A549 (cell line): ENCODE measurements around the gene PPP3CB. TPM values are rescaled to one million over a fixed set of nuclear protein-coding genes. Genes with fewer than 3 reads are reported as not detected.

Source experiments
- ATAC-seq, 2 experiments: fragments of 200-7000 bp in 1 of 2; fragments of >200 bp in 1 of 2; cut with Nextera tagmentation in 1 of 2; cut with Tn5 transposase in 1 of 2; 3 replicates each; pipeline versions ENCODE4 v1.8.0 to v1.9.1; 2018 to 2020; ENCODE audit warnings: mild to moderate bottlenecking in 1 of 2, moderate library complexity in 1 of 2
- CTCF ChIA-PET: fragments of 300-600 bp; sonication (Branson Sonifier 250); formaldehyde crosslinking; extraction: SDS; loops from one replicate; lab custom pipeline; 2021; ENCODE audit warnings: antibody characterized with exemption, inconsistent platforms; lab: Yijun Ruan, JAX
- POLR2A ChIA-PET: fragments of 350-600 bp; formaldehyde crosslinking; extraction: SDS; loops from one replicate; lab custom pipeline; 2021; ENCODE audit warnings: antibody characterized with exemption, inconsistent platforms; lab: Yijun Ruan, JAX
- DNase-seq, 2 experiments: peaks; one replicate each; pipeline versions ENCODE4 v3.0.0 to v3.0.0-alpha.2; 2011 to 2016; ENCODE audit warnings: low read depth in 1 of 2, low spot score in 1 of 2
- FAIRE-seq: peaks from 2 replicates; lab custom pipeline; 2011; peaks lifted over from hg19 to GRCh38; lab: Jason Lieb, UNC
- H3K27ac ChIP-seq, 2 experiments: fragments of >200 bp; sonication (Bioruptor Twin); formaldehyde crosslinking; 3 replicates each; pipeline ENCODE4 v1.5.1; 2016 to 2017
- H3K4me1 ChIP-seq: fragments of >200 bp; sonication (Bioruptor Twin); formaldehyde crosslinking; 3 replicates; pipeline ENCODE4 v1.6.1; 2016
- H3K4me2 ChIP-seq: fragments of >200 bp; sonication (Bioruptor Twin); formaldehyde crosslinking; 3 replicates; pipeline ENCODE4 v1.6.1; 2016
- H3K4me3 ChIP-seq: fragments of >200 bp; sonication (Bioruptor Twin); formaldehyde crosslinking; 3 replicates; pipeline ENCODE4 v1.5.1; 2016
- H3K9me3 ChIP-seq: fragments of >200 bp; sonication (Bioruptor Twin); formaldehyde crosslinking; 3 replicates; pipeline ENCODE4 v1.6.1; 2016
- ATOH8 ChIP-seq: fragments of 250-450 bp; sonication (Bioruptor Pico); IDR thresholded peaks from 2 replicates; pipeline ENCODE4 v1.5.0; 2020; ENCODE audit warnings: low read depth, mild to moderate bottlenecking, moderate library complexity
- BCL3 ChIP-seq: fragments of >200 bp; sonication (Bioruptor Twin); formaldehyde crosslinking; IDR thresholded peaks from 3 replicates; pipeline ENCODE4 v1.6.1; 2016
- BHLHE40 ChIP-seq: IDR thresholded peaks from 2 replicates; pipeline ENCODE4 v1.6.1; 2012; ENCODE audit warnings: low read depth, low read length, inconsistent platforms
- CBX2 ChIP-seq: fragments of 200-600 bp; sonication (generic); IDR thresholded peaks from 2 replicates; pipeline ENCODE4 v1.6.1; 2016; ENCODE audit warnings: low read depth, mild to moderate bottlenecking, borderline replicate concordance
- EHF ChIP-seq: fragments of 250-450 bp; sonication (Bioruptor Pico); IDR thresholded peaks from 2 replicates; pipeline ENCODE4 v1.5.0; 2020; ENCODE audit warnings: mild to moderate bottlenecking
- FOSB ChIP-seq: fragments of 250-450 bp; sonication (Bioruptor Pico); IDR thresholded peaks from 2 replicates; pipeline ENCODE4 v1.5.0; 2020; ENCODE audit warnings: mild to moderate bottlenecking, moderate library complexity
- FOXS1 ChIP-seq: fragments of 250-450 bp; sonication (Bioruptor Pico); IDR thresholded peaks from 2 replicates; pipeline ENCODE4 v1.5.0; 2020; ENCODE audit warnings: mild to moderate bottlenecking, moderate library complexity
- GATA3 ChIP-seq: IDR thresholded peaks from 2 replicates; pipeline ENCODE4 v1.6.1; 2012; ENCODE audit warnings: borderline replicate concordance
- HOXB5 ChIP-seq: fragments of 250-450 bp; sonication (Bioruptor Pico); IDR thresholded peaks from 2 replicates; pipeline ENCODE4 v1.5.0; 2020; ENCODE audit warnings: mild to moderate bottlenecking, moderate library complexity
- JUNB ChIP-seq: fragments of >200 bp; sonication (Bioruptor Twin); formaldehyde crosslinking; IDR thresholded peaks from 2 replicates; pipeline ENCODE4 v1.6.1; 2016
- KDM1A ChIP-seq: fragments of 200-600 bp; sonication (generic); IDR thresholded peaks from 2 replicates; pipeline ENCODE4 v1.6.1; 2016; ENCODE audit warnings: low read depth, mild to moderate bottlenecking
- KDM5A ChIP-seq: fragments of 200-600 bp; sonication (generic); IDR thresholded peaks from 2 replicates; pipeline ENCODE4 v1.6.1; 2016; ENCODE audit warnings: antibody characterized with exemption, mild to moderate bottlenecking
- MAFK ChIP-seq: fragments of 450-650 bp; IDR thresholded peaks from 2 replicates; pipeline ENCODE4 v1.6.1; 2014; ENCODE audit not compliant: partially characterized antibody
- MAX ChIP-seq: IDR thresholded peaks from 2 replicates; pipeline ENCODE4 v1.6.1; 2012
- MYC ChIP-seq: IDR thresholded peaks from 2 replicates; pipeline ENCODE4 v1.6.1; 2012; ENCODE audit warnings: mild to moderate bottlenecking, inconsistent platforms, low read length, improper control_type of control experiment, borderline replicate concordance
- NFE2L2 ChIP-seq: fragments of 150-350 bp; conservative IDR thresholded peaks from 2 replicates; pipeline ENCODE4 v1.6.1; 2014; ENCODE audit warnings: low read length
- PHF8 ChIP-seq: fragments of 200-600 bp; sonication (generic); IDR thresholded peaks from 2 replicates; pipeline ENCODE4 v1.6.1; 2016; ENCODE audit warnings: low read depth, mild to moderate bottlenecking, antibody characterized with exemption, moderate library complexity, borderline replicate concordance
- RAD21 ChIP-seq, 2 experiments: fragments of >200 bp in 1 of 2; sonication (Bioruptor Twin) in 1 of 2; formaldehyde crosslinking in 1 of 2; IDR thresholded peaks in 1 of 2; conservative IDR thresholded peaks in 1 of 2; 2 replicates in 1 of 2; 3 replicates in 1 of 2; pipeline ENCODE4 v1.6.1; 2012 to 2018; ENCODE audit warnings: inconsistent platforms in 1 of 2
- RNF2 ChIP-seq: fragments of 200-600 bp; sonication (generic); IDR thresholded peaks from 2 replicates; pipeline ENCODE4 v1.6.1; 2016; ENCODE audit warnings: low read depth, mild to moderate bottlenecking, antibody characterized with exemption, moderate library complexity, borderline replicate concordance
- ZC3H11A ChIP-seq: fragments of 450-650 bp; IDR thresholded peaks from 2 replicates; pipeline ENCODE4 v1.6.1; 2014; ENCODE audit warnings: antibody characterized with exemption, mild to moderate bottlenecking
- ZSCAN20 ChIP-seq: fragments of 250-450 bp; sonication (Bioruptor Pico); IDR thresholded peaks from 2 replicates; pipeline ENCODE4 v1.8.0; 2022; ENCODE audit warnings: mild to moderate bottlenecking, moderate library complexity
- WGBS: methylation state at CpG from one replicate; pipeline ENCODE4 v1.1.6; 2017; ENCODE audit errors: missing lambda C conversion rate; 5-methylcytosine and 5-hydroxymethylcytosine counted together
- polyA plus RNA-seq, 4 experiments: library from polyadenylated mRNA; depleted of rRNA in 3 of 4; stranded (reverse); fragments of >200 nt; fragmentation: RNase III in 1 of 4; extraction: RNeasy Plus Mini Kit Qiagen cat#74134 plus additional on column Dnase treatment in 1 of 4; gene quantifications; 2 replicates in 3 of 4; 3 replicates in 1 of 4; pipeline ENCODE4 v1.2.3, GENCODE V29; 2011 to 2017
- TF ChIP-seq, protein P1 (sequence below): fragments of 200-600 bp; sonication (generic); IDR thresholded peaks from 2 replicates; pipeline ENCODE4 v1.6.1; 2016; ENCODE audit warnings: antibody characterized with exemption, mild to moderate bottlenecking, moderate library complexity
- TF ChIP-seq, protein P2 (sequence below): fragments of >200 bp; sonication (Bioruptor Twin); formaldehyde crosslinking; IDR thresholded peaks from 3 replicates; pipeline ENCODE4 v1.5.1; 2016
- TF ChIP-seq, protein P3 (sequence below): IDR thresholded peaks from 2 replicates; pipeline ENCODE4 v1.6.1; 2012

The PPP3CB gene
- polyA plus RNA-seq, 2 of the 4 experiments (the other 2 are of a cell fraction) = 20.8 to 25.4 TPM

GRCh38 chr10:73405556-73405955 is 90.3 kb downstream of the PPP3CB start (continued):
- TF ChIP-seq FOSB (CRISPR knock-in tag) (no peak), ZC3H11A (no peak), RNF2 (no peak), HOXB5 (CRISPR knock-in tag) (no peak), NFE2L2 (no peak)
- TF ChIP-seq, all 56 proteins: peak for 0

DNA sequence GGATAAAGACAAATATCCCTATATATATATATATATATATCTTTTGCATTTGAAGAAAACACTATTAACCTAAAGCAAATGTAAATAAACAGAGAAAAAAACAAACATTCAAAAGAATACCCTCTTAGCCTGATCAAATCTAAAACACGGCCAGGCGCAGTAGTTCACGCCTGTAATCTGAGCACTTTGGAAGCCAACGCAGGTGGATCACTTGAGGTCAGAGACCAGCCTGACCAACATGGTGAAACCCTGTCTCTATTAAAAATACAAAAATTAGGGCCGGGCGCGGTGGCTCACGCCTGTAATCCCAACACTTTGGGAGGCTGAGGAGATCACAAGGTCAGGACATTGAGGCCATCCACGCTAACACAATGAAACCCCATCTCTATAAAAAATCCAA is 91.1 kb downstream of the PPP3CB start:
- FAIRE-seq = no peak
- 96% methylated on average over 9 of the region's 9 CpGs for WGBS
- Histone ChIP-seq H3K4me1 (peaks cover 17% of the 10 kb centered on the region; the same call in 2 of the 3 replicates), H3K4me2 (no peak overlapping the region), H3K27ac (no peak overlapping the region), H3K9me3 (no peaks in the 10 kb centered on the region), H3K4me3 (no peak overlapping the region)
- no peak for TF ChIP-seq MAX
- TF ChIP-seq, protein P1, sequence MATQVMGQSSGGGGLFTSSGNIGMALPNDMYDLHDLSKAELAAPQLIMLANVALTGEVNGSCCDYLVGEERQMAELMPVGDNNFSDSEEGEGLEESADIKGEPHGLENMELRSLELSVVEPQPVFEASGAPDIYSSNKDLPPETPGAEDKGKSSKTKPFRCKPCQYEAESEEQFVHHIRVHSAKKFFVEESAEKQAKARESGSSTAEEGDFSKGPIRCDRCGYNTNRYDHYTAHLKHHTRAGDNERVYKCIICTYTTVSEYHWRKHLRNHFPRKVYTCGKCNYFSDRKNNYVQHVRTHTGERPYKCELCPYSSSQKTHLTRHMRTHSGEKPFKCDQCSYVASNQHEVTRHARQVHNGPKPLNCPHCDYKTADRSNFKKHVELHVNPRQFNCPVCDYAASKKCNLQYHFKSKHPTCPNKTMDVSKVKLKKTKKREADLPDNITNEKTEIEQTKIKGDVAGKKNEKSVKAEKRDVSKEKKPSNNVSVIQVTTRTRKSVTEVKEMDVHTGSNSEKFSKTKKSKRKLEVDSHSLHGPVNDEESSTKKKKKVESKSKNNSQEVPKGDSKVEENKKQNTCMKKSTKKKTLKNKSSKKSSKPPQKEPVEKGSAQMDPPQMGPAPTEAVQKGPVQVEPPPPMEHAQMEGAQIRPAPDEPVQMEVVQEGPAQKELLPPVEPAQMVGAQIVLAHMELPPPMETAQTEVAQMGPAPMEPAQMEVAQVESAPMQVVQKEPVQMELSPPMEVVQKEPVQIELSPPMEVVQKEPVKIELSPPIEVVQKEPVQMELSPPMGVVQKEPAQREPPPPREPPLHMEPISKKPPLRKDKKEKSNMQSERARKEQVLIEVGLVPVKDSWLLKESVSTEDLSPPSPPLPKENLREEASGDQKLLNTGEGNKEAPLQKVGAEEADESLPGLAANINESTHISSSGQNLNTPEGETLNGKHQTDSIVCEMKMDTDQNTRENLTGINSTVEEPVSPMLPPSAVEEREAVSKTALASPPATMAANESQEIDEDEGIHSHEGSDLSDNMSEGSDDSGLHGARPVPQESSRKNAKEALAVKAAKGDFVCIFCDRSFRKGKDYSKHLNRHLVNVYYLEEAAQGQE = no peak
- TF ChIP-seq BHLHE40 = no peak
- TF ChIP-seq PHF8 = no peak
- TF ChIP-seq, protein P2, sequence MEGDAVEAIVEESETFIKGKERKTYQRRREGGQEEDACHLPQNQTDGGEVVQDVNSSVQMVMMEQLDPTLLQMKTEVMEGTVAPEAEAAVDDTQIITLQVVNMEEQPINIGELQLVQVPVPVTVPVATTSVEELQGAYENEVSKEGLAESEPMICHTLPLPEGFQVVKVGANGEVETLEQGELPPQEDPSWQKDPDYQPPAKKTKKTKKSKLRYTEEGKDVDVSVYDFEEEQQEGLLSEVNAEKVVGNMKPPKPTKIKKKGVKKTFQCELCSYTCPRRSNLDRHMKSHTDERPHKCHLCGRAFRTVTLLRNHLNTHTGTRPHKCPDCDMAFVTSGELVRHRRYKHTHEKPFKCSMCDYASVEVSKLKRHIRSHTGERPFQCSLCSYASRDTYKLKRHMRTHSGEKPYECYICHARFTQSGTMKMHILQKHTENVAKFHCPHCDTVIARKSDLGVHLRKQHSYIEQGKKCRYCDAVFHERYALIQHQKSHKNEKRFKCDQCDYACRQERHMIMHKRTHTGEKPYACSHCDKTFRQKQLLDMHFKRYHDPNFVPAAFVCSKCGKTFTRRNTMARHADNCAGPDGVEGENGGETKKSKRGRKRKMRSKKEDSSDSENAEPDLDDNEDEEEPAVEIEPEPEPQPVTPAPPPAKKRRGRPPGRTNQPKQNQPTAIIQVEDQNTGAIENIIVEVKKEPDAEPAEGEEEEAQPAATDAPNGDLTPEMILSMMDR = no peak
- TF ChIP-seq, protein P3, sequence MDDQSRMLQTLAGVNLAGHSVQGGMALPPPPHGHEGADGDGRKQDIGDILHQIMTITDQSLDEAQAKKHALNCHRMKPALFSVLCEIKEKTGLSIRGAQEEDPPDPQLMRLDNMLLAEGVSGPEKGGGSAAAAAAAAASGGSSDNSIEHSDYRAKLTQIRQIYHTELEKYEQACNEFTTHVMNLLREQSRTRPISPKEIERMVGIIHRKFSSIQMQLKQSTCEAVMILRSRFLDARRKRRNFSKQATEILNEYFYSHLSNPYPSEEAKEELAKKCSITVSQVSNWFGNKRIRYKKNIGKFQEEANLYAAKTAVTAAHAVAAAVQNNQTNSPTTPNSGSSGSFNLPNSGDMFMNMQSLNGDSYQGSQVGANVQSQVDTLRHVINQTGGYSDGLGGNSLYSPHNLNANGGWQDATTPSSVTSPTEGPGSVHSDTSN = no peak
- no peak for TF ChIP-seq EHF (CRISPR knock-in tag)
- no peak for TF ChIP-seq JUNB
- TF ChIP-seq CBX2 = no peak
- no peak for TF ChIP-seq ATOH8 (CRISPR knock-in tag)
- TF ChIP-seq BCL3 = no peak
- no peak for TF ChIP-seq RAD21 (conservative IDR thresholded peaks at IDR 0.05 in 1 of 2, IDR thresholded peaks at IDR 0.05 in 1 of 2)
- no peak for TF ChIP-seq FOXS1 (CRISPR knock-in tag)
- no peak for TF ChIP-seq ZSCAN20
- TF ChIP-seq MAFK = no peak
- no peak for TF ChIP-seq GATA3
- no peak for TF ChIP-seq KDM1A
- no peak for TF ChIP-seq KDM5A
- TF ChIP-seq HOXB5 (CRISPR knock-in tag) = no peak
- TF ChIP-seq MYC = no peak
- POLR2A ChIA-PET = no interaction called here
- CTCF ChIA-PET = no interaction called here
- DNase-seq = no peak
- no peak for ATAC-seq
